DMS79 treated with DMSO at 0.1 percent for 48 hours (cell line): Measurements from ENCODE around the gene GRIA4.

Experiments used
- DNase-seq: peaks from one replicate; lab custom pipeline; 2025; lab: John Stamatoyannopoulos, UW

GRIA4 gene

DNA sequence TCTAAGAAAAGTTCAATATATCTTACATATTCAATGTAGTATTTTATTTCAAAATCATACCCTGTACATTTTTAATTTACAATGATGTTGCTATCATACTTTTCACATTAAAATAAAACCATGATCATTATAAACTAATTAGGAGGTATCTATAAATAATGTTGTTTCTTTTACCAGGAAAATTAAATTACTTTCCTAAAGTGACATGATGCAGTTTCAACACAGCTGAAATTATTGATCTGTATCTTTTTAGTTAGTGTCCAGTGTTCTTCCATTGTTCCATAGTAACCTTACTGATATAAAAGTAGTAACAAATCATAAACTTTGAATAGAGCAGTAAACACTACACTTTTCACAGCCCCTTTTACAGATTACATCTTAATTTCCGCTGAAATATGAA is 29.7 kb downstream of the GRIA4 start:
- no peak for DNase-seq

DNA sequence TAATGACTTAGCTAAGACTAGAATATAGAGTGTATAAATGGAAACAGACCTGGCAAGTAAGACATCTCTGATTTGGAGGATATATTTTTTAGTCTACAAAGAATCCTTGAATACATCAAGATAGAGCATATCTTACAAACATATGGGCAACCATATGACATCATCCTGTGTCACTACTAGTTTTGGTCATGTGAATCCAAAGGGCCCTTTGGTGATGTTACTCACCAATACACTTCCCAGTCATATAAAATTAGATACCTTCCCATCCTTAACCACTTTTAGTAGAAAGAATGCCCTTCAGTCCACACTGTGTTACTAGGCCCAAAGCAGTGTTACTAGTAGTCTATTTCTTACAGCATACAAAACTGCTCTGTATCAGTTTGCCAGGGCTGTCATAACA is 31.6 kb downstream of the GRIA4 start:
- no peak for DNase-seq

- DNase-seq: no peak
These were observed 33.0 kb downstream of the GRIA4 start for GRCh38 chr11:105642870-105643269.

- DNase-seq: no peak
These were observed 35.1 kb downstream of the GRIA4 start for GRCh38 chr11:105644839-105645573.

GRCh38 chr11:105647780-105648179 is 37.9 kb downstream of the GRIA4 start:
- DNase-seq: no peak

GRCh38 chr11:105648762-105649161 is 38.9 kb downstream of the GRIA4 start:
- no peak for DNase-seq

DNA sequence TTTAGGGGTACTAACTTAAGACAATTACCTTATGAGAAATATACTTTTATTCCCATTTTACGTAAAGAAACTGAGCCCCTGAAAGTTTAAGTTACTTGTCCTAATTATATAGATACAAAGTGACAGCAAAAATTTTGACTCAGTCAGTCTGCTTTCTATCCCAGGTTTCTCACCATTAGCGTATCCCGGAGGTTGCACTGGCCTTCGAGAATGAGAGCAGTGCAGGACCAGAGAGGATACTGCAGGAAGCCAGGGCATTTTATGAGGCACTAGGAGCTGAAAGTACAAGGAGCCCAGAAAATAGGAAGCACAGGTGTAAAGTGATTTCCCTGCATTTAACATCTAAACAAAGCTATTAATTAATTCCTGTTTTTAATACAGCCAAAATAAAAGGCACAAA is 55.4 kb downstream of the GRIA4 start:
- DNase-seq: no peak

- no peak for DNase-seq
These were observed 57.6 kb downstream of the GRIA4 start for GRCh38 chr11:105667441-105667840.

DNA sequence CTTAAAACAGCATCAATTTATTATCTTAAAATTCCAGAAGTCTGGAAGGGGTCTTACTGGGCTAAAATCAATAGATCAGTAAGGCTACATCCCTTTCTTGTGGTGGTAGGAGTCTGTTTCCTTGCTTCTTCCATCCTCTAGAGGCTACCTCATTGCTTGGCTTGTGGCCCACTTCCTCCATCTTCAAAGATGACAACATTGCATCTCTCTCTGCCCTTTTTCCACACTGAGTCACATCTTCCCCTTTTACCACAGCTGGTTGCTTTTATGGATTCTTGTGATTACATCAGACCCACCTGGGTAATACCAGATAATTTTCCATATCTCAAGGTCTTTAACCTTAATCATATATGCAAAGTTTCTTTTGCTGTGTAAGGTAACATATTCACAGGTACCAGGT is 60.9 kb downstream of the GRIA4 start:
- no peak for DNase-seq

DNA sequence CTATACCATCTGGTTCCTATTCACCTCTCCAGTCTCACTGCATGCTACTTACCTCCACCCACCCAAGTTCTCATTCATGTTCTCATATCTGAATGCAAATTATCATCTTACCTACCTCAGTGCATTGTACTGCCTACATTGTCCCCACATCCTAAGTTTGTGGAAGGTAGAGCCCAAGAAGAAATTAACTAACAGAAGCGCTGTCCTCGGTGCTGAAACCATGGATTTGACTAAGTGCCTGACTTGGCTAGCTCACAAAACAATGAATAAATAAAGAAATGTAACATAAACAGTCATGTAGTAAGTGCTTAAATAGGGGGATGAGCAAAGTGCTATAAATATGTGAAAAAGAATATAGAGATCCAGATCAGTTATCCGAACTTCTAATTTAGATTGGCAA is 63.2 kb downstream of the GRIA4 start:
- DNase-seq: no peak

- no peak for DNase-seq
These were observed 79.8 kb downstream of the GRIA4 start for GRCh38 chr11:105689631-105690030.

DNA sequence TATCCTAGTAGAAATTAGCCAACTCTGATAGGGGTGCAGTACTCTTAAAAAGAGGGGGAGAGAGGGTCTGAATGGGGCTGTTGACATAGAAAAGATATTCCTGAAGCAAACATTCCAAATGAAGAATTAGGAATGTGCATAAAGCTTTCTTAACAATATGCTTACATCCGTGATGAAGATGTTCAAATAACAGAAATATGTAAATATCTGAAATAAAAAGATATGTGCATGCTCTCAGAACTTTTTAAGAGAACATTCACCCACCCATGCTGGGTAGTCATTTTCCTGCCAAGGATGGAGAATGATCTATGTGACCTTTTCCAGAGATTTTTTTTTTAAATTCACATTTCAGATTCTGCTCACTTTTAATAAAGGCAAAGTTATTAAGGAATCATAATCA is 80.6 kb downstream of the GRIA4 start:
- DNase-seq: no peak

- DNase-seq: no peak
These were observed 83.3 kb downstream of the GRIA4 start for GRCh38 chr11:105693075-105693759.

- DNase-seq: no peak
These were observed 86.1 kb downstream of the GRIA4 start for GRCh38 chr11:105696000-105696399.

DNA sequence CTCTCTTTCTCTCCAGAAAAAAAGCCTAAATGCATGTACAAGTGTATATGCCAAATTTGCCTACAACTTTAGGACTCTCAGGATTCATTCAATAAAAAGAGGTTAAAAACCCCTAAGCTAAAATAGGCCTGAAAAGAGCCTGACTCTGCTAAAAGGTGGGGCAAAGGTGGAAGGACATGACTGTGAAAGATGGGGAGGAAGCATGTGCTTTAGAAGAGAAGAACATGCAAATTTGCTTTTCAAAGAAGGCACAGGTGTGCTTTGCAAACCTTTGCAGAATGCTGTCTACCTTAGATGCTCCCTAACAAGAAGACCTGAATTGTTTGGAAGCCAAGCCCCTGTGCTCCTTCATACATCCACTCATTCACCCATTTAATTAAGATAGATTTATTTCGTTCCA is 87.4 kb downstream of the GRIA4 start:
- no peak for DNase-seq

GRCh38 chr11:105699203-105699602 is 89.3 kb downstream of the GRIA4 start:
- no peak for DNase-seq

GRCh38 chr11:105700271-105700670 is 90.4 kb downstream of the GRIA4 start:
- no peak for DNase-seq

GRCh38 chr11:105701098-105701497 is 91.2 kb downstream of the GRIA4 start:
- DNase-seq: no peak

- DNase-seq: no peak
These were observed 96.1 kb downstream of the GRIA4 start for GRCh38 chr11:105705786-105706530.

- DNase-seq: no peak
These were observed 103.2 kb downstream of the GRIA4 start for GRCh38 chr11:105713106-105713505.

DNA sequence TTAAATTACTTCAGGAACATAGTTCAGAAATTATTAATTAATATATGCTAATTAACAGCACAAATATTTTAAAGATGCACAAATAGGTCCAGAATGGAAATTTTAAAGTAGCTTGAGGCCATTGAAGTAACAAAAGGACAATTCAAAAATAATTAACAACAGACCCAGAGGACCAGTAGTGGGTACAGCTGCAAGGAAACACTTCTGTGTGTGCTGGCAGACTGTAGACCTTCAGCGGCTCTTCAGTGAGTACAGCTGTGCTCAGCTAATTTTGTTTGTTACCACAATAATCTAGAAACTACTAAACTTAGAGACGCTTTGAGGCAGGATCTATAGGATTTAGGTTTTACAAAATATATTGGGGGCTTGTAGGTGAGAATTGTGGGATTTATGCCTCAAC is 103.8 kb downstream of the GRIA4 start:
- DNase-seq: no peak

GRCh38 chr11:105718641-105719040 is 108.8 kb downstream of the GRIA4 start:
- no peak for DNase-seq
